HG02642 (cell line): Measurements from ENCODE around the gene SLC13A2.

ENCODE experiments used
- ATAC-seq: cut with Tn5 transposase; IDR thresholded peaks from one replicate; pipeline ENCODE4 v1.9.1; 2021; ENCODE audit warnings: mild to moderate bottlenecking; ENCODE audit not compliant: unreplicated experiment, poor library complexity

The SLC13A2 gene

DNA sequence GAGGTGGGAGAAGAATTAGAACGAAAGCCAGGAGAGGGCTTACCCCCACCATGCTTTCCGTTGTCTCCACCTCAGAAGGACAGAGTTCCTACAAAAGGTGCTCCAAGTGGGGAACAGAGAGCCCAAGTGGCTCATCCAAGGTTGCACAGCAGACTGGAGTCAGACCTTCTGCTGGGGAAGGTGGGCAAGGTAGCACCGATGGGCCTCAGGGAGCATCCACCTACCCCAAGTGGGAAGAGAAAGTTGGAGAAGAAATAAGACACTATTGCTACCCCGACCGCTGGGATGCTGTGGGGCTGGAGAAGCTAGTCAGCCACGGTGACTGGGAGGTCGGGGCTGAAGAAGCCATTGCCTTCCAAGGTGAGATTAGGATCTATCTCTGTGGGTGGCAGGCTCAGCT, 57.5 kb downstream of the SLC13A2 start:
- no peak for ATAC-seq

- ATAC-seq: no peak
Observed at GRCh38 chr17:28532050-28532960, 58.9 kb downstream of the SLC13A2 start.

DNA sequence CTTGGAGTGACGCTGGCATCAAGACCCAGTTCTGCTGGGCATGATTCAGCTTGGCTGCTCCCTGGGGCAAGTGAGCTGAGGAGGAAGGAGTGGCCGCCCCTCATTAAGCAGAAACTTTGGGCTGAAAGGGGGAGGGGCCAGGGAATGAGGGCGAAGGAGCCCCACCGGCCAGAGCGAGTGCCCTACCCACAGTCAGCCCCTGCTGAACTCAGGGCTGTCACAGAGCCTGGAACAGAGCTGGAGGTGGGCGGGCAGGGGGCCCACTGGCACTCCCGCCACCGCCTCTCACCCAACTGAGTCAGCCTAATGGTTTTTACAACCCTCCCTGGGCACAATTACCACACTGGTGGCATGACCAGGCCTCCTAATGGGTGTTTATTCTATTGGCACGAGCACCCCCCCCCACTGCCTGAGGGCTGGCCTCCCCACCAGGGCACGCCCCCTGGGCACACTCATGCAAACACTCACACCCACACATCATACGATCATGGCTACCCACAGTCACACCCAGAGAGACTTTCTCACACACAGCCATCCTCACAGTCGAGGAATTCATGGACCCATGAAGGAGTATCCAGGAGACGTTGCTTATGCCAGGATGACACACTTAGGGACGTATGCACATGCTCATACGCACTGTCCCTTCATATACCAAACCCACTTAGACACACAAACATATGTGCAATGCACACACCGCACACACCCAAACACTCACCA, 59.8 kb downstream of the SLC13A2 start:
- ATAC-seq: no peak

- no peak for ATAC-seq
Observed at GRCh38 chr17:28534740-28535375, 61.4 kb downstream of the SLC13A2 start.

- no peak for ATAC-seq
Observed at GRCh38 chr17:28536532-28537218, 63.2 kb downstream of the SLC13A2 start.

DNA sequence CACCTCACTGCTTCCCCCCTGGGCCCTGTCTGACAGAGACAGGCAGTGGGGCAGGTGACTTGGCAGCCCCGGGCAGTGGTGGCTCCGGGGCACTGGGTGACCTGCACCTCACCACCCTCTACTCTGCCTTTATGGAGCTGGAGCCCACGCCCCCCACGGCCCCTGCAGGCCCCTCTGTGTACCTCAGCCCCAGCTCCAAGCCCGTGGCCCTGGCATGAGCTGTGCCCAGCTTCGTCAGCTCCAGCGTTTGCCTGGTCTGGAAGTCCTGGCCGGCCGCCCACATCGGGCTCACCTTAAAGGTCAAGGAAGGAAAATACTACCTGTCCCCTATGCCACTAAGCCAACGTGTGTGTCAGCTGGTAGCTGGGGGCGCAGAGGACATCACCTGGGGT, 63.8 kb downstream of the SLC13A2 start:
- ATAC-seq: no peak

- no peak for ATAC-seq
Observed at GRCh38 chr17:28538296-28538895, 65.0 kb downstream of the SLC13A2 start.

DNA sequence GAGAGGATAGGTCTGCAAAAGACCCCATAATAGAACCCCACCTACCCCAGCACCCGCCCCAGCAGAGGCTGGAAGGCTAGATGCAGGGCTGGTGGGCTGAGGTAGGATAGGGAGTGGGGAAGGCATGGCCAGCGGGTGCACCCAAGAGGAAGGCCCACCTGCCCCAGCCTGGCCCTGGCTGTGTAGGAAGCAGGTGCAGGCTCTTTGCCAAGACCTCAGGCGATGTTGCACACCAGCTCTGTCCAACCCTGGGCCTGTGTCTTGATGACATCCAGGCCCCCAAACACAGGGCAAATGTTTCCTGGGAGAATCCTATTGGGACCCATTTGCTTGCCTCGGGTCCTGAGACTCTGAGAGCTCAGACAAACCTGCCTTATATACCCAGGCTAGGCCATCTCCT, 66.8 kb downstream of the SLC13A2 start:
- no peak for ATAC-seq

- ATAC-seq: no peak
Observed at GRCh38 chr17:28541439-28541838, 68.0 kb downstream of the SLC13A2 start.

- ATAC-seq: no peak
Observed at GRCh38 chr17:28544402-28545140, 71.1 kb downstream of the SLC13A2 start.

GRCh38 chr17:28545141-28545503, 71.7 kb downstream of the SLC13A2 start:
- no peak for ATAC-seq

DNA sequence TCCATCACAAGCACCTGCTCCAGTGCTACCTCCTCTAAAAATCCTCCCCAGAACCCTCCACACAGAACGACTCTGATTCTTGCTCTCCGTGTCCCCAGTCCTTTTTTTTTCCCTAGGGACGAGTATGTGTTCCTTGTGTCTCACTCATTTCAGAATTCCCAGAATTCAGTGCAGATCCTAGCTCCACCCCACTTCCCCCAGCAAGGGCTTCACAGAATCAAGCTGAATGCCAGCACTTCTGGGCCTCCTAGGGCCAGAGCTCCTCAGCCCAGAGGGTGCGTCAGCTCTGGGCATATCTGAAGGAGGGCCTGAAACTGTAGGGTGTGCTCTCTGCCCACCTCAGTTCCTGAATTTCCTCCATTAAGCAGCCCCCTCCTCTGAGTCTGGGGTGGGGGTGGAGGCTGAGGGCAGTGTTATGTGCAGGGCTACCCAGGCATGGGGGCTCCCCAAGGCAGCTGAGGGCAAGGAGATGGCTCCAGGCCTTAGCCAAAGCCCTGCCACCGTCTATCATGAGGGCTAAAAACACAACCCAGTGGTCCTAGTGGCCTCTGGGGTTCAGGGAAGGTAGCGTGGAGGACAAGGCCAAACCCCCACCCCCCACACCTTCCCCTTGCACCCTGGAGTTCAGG, 72.5 kb downstream of the SLC13A2 start:
- ATAC-seq: no peak

DNA sequence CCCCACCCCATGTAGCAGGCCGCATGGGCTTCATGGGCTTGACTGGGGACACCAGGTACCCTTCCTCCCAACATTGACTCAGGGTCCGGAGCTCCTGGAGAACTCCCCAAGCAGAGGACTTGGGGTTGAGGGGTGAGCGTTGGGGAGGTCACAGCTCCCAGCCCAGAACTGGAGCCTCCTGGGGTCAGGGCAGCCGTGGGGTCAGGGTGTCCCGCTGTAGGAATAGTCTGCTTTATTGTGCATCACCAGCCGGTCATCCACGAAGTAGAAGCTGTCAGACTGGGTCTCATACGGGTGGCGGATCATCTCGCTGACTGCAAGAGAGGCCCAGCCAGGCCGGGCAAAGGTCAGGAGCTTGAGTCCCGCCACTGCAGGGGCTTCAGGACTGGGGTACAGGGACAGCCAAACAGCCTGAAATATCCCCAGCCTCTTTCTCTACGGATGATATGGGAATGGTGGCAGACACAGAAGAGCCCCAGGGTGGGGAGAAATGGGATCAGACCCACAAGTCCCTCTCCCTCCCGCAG, 73.7 kb downstream of the SLC13A2 start:
- no peak for ATAC-seq
